Naive thymus-derived CD8-positive, alpha-beta T cell (primary cell): ENCODE data around the gene RHBDD1. TPM values are rescaled to one million over a fixed set of nuclear protein-coding genes. Genes with fewer than 3 reads are reported as not detected.

Experiments
- ATAC-seq, 2 donors: fragments of 150-1000 bp; cut with Tn5 transposase in 1 of 2; sonication (Bioruptor Pico), chemical (Tn5 transposase) in 1 of 2; 1 replicate in 1 of 2; 2 replicates in 1 of 2; pipeline ENCODE4 v1.10.0; 2021; ENCODE audit warnings: mild to moderate bottlenecking in 2 of 2, moderate library complexity in 2 of 2
- POLR2A ChIA-PET: fragments of 350-600 bp; sonication (Branson Sonifier 250); formaldehyde crosslinking; loops from one replicate; lab custom pipeline; 2021; ENCODE audit warnings: antibody characterized with exemption; lab: Charles Lee
- DNase-seq, 10 donors: peaks; one replicate each; pipeline versions ENCODE4 v3.0.0 to v3.0.0-alpha.2; 2020 to 2022
- H3K27ac Mint-ChIP-seq, 10 donors: one replicate each; pipeline ENCODE4 v1.8.0; 2020 to 2022; ENCODE audit warnings: mild to moderate bottlenecking in 10 of 10, mixed read lengths in 10 of 10, moderate library complexity in 4 of 10, inconsistent platforms in 1 of 10
- H3K27me3 Mint-ChIP-seq, 5 donors: one replicate each; pipeline ENCODE4 v1.8.0; 2021 to 2022; ENCODE audit warnings: mixed read lengths in 5 of 5
- H3K36me3 Mint-ChIP-seq, 3 donors: one replicate each; pipeline ENCODE4 v1.8.0; 2020 to 2022; ENCODE audit warnings: mixed read lengths in 3 of 3, mild to moderate bottlenecking in 2 of 3, inconsistent platforms in 1 of 3
- H3K4me1 Mint-ChIP-seq, 4 donors: one replicate each; pipeline ENCODE4 v1.8.0; 2021 to 2022; ENCODE audit warnings: mixed read lengths in 4 of 4
- H3K4me3 Mint-ChIP-seq, 10 donors: one replicate each; pipeline ENCODE4 v1.8.0; 2020 to 2022; ENCODE audit warnings: mild to moderate bottlenecking in 10 of 10, mixed read lengths in 10 of 10, moderate library complexity in 6 of 10, inconsistent platforms in 1 of 10
- H3K9me3 Mint-ChIP-seq, 9 donors: one replicate each; pipeline ENCODE4 v1.8.0; 2020 to 2022; ENCODE audit warnings: mixed read lengths in 9 of 9, mild to moderate bottlenecking in 3 of 9, inconsistent platforms in 1 of 9, moderate library complexity in 1 of 9
- polyA plus RNA-seq, 3 donors: library from polyadenylated mRNA; unstranded; fragments of 300-500 nt; fragmentation: Illumina TruSeq; gene quantifications; one replicate each; pipeline ENCODE4 v1.2.3, GENCODE V29; 2021
- total RNA-seq, 8 experiments: library from RNA in 2 of 8; stranded (reverse) in 2 of 8; gene quantifications; one replicate each; pipeline ENCODE4 v1.2.3 and lab custom pipeline; 2021 to 2026

The RHBDD1 gene
- total RNA-seq (10 to 100 TPM; 53.5 to 55.6 TPM), polyA plus RNA-seq (10 to 100 TPM; 13.7 to 20.4 (median 14.8) TPM), total RNA-seq (lab: John Stamatoyannopoulos, UW) (28.5 to 49.9 (median 36.2) reads per million in 6 experiments)

GRCh38 chr2:226835796-226836547 lies at the start of gene RHBDD1:
TSS of gene RHBDD1 (plus strand) at chr2:226836054. CDS start at chr2:226864694, 28,640 bp downstream.
- H3K4me3 Mint-ChIP-seq, result peak within 1 kb of the TSS; percentile 87 to 97 (median 94)
- peak within 1 kb of the TSS; percentile 98 to 100 (median 99) for H3K27ac Mint-ChIP-seq
- POLR2A ChIA-PET, result interaction anchor here (0.6 to 3.4 kb wide), 11 partner anchors 11 to 1028 kb away, joined by 3 to 41 read pairs (median 4); partner anchors contain the start of gene IRS1
- H3K4me1 Mint-ChIP-seq, result peaks cover 22 to 63% (median 50%) of the 10 kb centered on the region in 4 donors
- peaks cover 4 to 10% (median 7%) of the 10 kb centered on the region in 3 donors for H3K36me3 Mint-ChIP-seq
- DNase-seq, result peak; percentile 90 to 98 (median 94)
- H3K27me3 Mint-ChIP-seq, result no peaks in the 10 kb centered on the region
- peak; percentile 85 to 86 for ATAC-seq
- H3K9me3 Mint-ChIP-seq, result peaks cover 0 to 6% (median 0%) of the 10 kb centered on the region in 9 donors

GRCh38 chr2:226788064-226788463 lies 47.8 kb upstream of the RHBDD1 start:
- ATAC-seq (no peak), DNase-seq (no peak)
- peak overlapping the region in 1 of 10 donors; percentile 61 for H3K27ac Mint-ChIP-seq
- no peaks in the 10 kb centered on the region for H3K36me3 Mint-ChIP-seq
- POLR2A ChIA-PET, result interaction anchor here (0.7 to 4.8 kb wide), 2 partner anchors 15 to 53 kb away, joined by 3 to 26 read pairs; no protein-coding TSS in a partner anchor
- H3K9me3 Mint-ChIP-seq, result peaks cover 0 to 5% (median 0%) of the 10 kb centered on the region in 9 donors
- H3K27me3 Mint-ChIP-seq, result no peaks in the 10 kb centered on the region
- H3K4me3 Mint-ChIP-seq, result no peak overlapping the region
- H3K4me1 Mint-ChIP-seq, result peaks cover 12 to 63% (median 23%) of the 10 kb centered on the region in 4 donors

- no peaks in the 10 kb centered on the region for H3K36me3 Mint-ChIP-seq
- H3K27ac Mint-ChIP-seq, result peak overlapping the region in 3 of 10 donors; percentile 29 to 98 (median 37)
- H3K4me1 Mint-ChIP-seq, result peaks cover 12 to 64% (median 31%) of the 10 kb centered on the region in 4 donors
- peaks cover 0 to 2% (median 0%) of the 10 kb centered on the region in 9 donors for H3K9me3 Mint-ChIP-seq
- ATAC-seq (no peak), DNase-seq (no peak)
- POLR2A ChIA-PET, result interaction anchor here (3.3 to 4.8 kb wide), 3 partner anchors 10 to 46 kb away, joined by 21 to 28 read pairs (median 26); partner anchors contain the start of genes IRS1 and RHBDD1
- peak overlapping the region in 1 of 10 donors; percentile 5 for H3K4me3 Mint-ChIP-seq
- H3K27me3 Mint-ChIP-seq, result no peaks in the 10 kb centered on the region
Measured at GRCh38 chr2:226788881-226789490, 46.9 kb upstream of the RHBDD1 start.

DNA sequence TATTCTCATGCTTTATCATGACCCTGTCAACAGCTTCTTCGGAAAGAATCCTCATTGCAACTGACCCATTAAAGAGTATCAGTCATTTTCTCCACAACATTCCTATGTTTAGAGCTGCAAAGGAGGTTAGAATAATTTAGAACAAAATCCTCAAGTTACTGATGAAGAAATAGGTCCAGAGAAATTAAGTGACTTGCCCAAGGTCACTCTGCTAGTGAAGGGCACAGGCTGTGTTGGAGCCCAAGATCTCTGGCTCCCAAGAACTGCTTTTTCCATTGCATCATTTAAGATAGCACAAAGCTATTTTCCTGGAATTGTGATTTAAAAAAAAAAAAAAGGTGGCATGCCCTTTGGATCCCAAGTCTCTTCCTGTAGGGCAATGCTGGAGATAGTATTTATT lies 45.8 kb upstream of the RHBDD1 start:
- Mint-ChIP-seq H3K27me3 (no peaks in the 10 kb centered on the region), H3K4me1 (peaks cover 15 to 74% (median 40%) of the 10 kb centered on the region in 4 donors), H3K9me3 (peaks cover 0 to 2% (median 0%) of the 10 kb centered on the region in 9 donors), H3K36me3 (no peaks in the 10 kb centered on the region), H3K4me3 (peak overlapping the region in 9 of 10 donors; percentile 34 to 99 (median 96)), H3K27ac (peak overlapping the region in 8 of 10 donors; percentile 28 to 100 (median 98))
- DNase-seq (no peak), ATAC-seq (no peak)
- POLR2A ChIA-PET, result interaction anchor here (0.7 to 4.8 kb wide), 5 partner anchors 8 to 45 kb away, joined by 3 to 28 read pairs (median 21); partner anchors contain the start of genes IRS1 and RHBDD1

GRCh38 chr2:226790431-226790830 lies 45.4 kb upstream of the RHBDD1 start:
- DNase-seq, result no peak
- peaks cover 0 to 2% (median 0%) of the 10 kb centered on the region in 9 donors for H3K9me3 Mint-ChIP-seq
- peak overlapping the region; percentile 96 to 100 (median 99) for H3K27ac Mint-ChIP-seq
- ATAC-seq, result no peak
- POLR2A ChIA-PET, result interaction anchor here (0.7 to 4.8 kb wide), 4 partner anchors 8 to 45 kb away, joined by 4 to 28 read pairs (median 24); partner anchors contain the start of genes IRS1 and RHBDD1
- peak overlapping the region; percentile 90 to 99 (median 96) for H3K4me3 Mint-ChIP-seq
- H3K27me3 Mint-ChIP-seq, result no peaks in the 10 kb centered on the region
- peaks cover 15 to 74% (median 40%) of the 10 kb centered on the region in 4 donors for H3K4me1 Mint-ChIP-seq
- no peaks in the 10 kb centered on the region for H3K36me3 Mint-ChIP-seq

DNA sequence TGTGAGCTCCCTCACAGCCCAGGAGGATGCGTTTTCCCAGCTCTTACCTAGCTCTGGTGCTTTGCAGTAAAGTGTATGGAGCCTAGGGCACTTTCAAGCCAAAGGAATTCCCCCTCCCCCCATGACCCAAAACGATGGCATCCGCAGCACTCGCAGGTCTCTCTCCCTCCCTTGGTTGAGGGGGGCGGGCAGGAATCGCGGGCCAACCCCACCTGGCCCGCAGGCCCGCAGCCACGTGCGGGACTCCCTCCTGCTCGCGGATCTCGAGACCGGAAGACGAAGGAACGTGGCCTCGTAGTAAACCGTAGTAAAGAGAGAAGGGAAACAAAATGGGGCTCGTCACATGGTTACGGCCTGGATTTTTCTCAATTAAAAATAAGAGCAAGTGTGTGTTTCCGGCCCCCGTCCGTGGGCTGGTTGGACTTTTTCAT lies 44.8 kb upstream of the RHBDD1 start:
- Mint-ChIP-seq H3K27me3 (no peaks in the 10 kb centered on the region), H3K36me3 (no peaks in the 10 kb centered on the region), H3K4me3 (peak overlapping the region; percentile 90 to 99 (median 96)), H3K9me3 (peaks cover 0 to 2% (median 0%) of the 10 kb centered on the region in 9 donors), H3K4me1 (peaks cover 15 to 75% (median 42%) of the 10 kb centered on the region in 4 donors), H3K27ac (peak overlapping the region; percentile 96 to 100 (median 99))
- ATAC-seq (peak; percentile 73 to 76), DNase-seq (peak in 5 of 10 donors; percentile 69 to 93 (median 74))
- POLR2A ChIA-PET, result interaction anchor here (0.6 to 4.8 kb wide), 5 partner anchors 8 to 193 kb away, joined by 3 to 28 read pairs (median 21); partner anchors contain the start of genes IRS1 and RHBDD1

DNA sequence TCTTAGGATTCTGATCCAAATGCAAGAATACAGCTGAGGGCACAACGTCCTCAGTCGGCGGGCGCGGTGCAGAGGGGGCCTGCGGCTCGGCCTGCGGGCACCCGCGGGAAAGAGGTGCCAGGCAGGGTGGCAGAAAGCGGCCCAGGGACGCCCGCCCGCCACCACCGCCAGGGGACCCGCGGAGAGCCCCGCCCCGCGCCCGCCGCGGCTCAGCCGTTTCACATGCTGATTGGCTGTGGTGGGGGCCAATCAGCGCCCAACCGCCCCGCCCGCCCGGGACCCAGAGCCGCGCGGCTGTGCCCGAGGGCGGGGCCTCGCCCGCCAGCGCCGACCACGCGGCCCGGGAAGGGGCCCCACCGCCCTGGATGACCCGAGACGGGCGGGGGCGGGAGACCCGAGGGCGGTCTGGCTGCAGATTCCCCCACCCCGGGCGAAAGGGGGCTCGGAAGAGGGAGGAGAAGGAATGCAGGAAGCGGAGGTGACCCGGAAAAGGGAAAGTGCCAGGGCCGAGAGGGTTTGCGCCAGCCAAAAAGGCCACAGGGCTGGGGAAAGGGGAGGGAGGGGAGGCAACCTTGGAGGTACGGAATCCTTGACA lies 44.3 kb upstream of the RHBDD1 start:
- H3K27me3 Mint-ChIP-seq, result no peaks in the 10 kb centered on the region
- peaks cover 17 to 75% (median 48%) of the 10 kb centered on the region in 4 donors for H3K4me1 Mint-ChIP-seq
- H3K9me3 Mint-ChIP-seq, result peaks cover 0 to 2% (median 0%) of the 10 kb centered on the region in 9 donors
- POLR2A ChIA-PET, result interaction anchor here (0.6 to 4.8 kb wide), 5 partner anchors 8 to 193 kb away, joined by 3 to 28 read pairs (median 21); partner anchors contain the start of genes IRS1 and RHBDD1
- peak in 9 of 10 donors; percentile 87 to 95 (median 93) for DNase-seq
- H3K36me3 Mint-ChIP-seq, result no peaks in the 10 kb centered on the region
- H3K4me3 Mint-ChIP-seq, result peak overlapping the region; percentile 90 to 99 (median 96)
- H3K27ac Mint-ChIP-seq, result peak overlapping the region; percentile 96 to 100 (median 99)
- ATAC-seq, result peak; percentile 91 to 93

GRCh38 chr2:226792155-226792881 lies 43.5 kb upstream of the RHBDD1 start:
- H3K36me3 Mint-ChIP-seq, result no peaks in the 10 kb centered on the region
- H3K27me3 Mint-ChIP-seq, result no peaks in the 10 kb centered on the region
- ATAC-seq (no peak), DNase-seq (peak in 1 of 10 donors; percentile 17)
- H3K4me1 Mint-ChIP-seq, result peaks cover 14 to 72% (median 53%) of the 10 kb centered on the region in 4 donors
- peak overlapping the region; percentile 69 to 100 (median 98) for H3K27ac Mint-ChIP-seq
- no peaks in the 10 kb centered on the region for H3K9me3 Mint-ChIP-seq
- peak overlapping the region; percentile 68 to 99 (median 81) for H3K4me3 Mint-ChIP-seq
- POLR2A ChIA-PET, result interaction anchor here (0.8 to 4.8 kb wide), 4 partner anchors 7 to 43 kb away, joined by 3 to 28 read pairs (median 24); partner anchors contain the start of genes IRS1 and RHBDD1

DNA sequence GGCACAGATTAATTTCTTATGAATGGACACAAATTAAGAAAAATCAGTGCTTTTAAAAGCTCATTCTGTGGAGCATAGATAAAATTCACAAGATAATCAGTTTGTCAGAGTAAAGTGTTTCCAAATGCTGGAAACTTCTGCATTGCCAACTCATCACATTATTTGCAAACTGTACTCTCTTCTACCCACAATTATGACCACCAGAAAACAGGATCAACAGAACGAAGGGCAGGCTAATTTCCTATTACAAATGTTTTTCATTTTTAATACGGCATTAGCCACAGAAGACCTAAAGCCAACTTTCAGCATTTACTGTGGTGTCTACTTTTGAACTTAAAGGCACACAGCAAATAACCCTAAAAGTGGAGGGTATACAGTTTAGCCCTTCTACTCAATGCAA lies 42.2 kb upstream of the RHBDD1 start:
- ATAC-seq, result no peak
- peak overlapping the region in 3 of 10 donors; percentile 25 to 98 (median 31) for H3K27ac Mint-ChIP-seq
- POLR2A ChIA-PET, result no interaction called here

GRCh38 chr2:226794196-226794661 lies 41.6 kb upstream of the RHBDD1 start:
- peaks cover 14 to 65% (median 58%) of the 10 kb centered on the region in 4 donors for H3K4me1 Mint-ChIP-seq
- H3K4me3 Mint-ChIP-seq, result peak overlapping the region in 5 of 10 donors; percentile 16 to 50 (median 20)
- H3K27me3 Mint-ChIP-seq, result no peaks in the 10 kb centered on the region
- ATAC-seq (no peak), DNase-seq (no peak)
- H3K36me3 Mint-ChIP-seq, result no peaks in the 10 kb centered on the region
- H3K9me3 Mint-ChIP-seq, result no peaks in the 10 kb centered on the region
- H3K27ac Mint-ChIP-seq, result peak overlapping the region in 8 of 10 donors; percentile 8 to 98 (median 30)
- POLR2A ChIA-PET, result no interaction called here

More for the DNA sequence above, 42.2 kb upstream of the RHBDD1 start:
- no peaks in the 10 kb centered on the region for H3K9me3 Mint-ChIP-seq
- peak overlapping the region in 4 of 10 donors; percentile 20 to 54 (median 36) for H3K4me3 Mint-ChIP-seq
- no peaks in the 10 kb centered on the region for H3K27me3 Mint-ChIP-seq
- peaks cover 14 to 71% (median 59%) of the 10 kb centered on the region in 4 donors for H3K4me1 Mint-ChIP-seq
- H3K36me3 Mint-ChIP-seq, result no peaks in the 10 kb centered on the region
- no peak for DNase-seq

DNA sequence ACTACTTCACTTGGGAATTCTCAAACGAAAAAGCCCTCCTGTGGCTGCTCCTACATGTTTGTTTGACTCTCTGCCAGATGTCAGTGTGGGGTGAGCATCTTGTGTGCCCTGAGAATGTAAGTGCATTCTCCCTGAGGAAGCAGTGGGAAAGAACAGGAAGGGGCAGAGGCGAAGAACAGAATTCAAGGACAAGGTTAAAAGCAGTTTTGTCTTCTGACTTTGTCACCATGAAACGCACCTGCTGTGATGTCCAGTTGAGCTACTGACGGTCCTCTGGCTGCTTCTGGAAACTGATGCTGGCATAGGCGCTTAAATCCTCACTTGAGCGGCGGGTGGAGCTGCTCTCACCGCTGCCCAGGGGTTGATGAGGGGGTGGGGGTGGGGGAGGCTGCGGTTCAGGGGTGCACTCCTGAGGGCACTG lies 41.1 kb upstream of the RHBDD1 start:
- Mint-ChIP-seq H3K36me3 (no peaks in the 10 kb centered on the region), H3K27ac (peak overlapping the region in 4 of 10 donors; percentile 25 to 98 (median 42)), H3K9me3 (no peaks in the 10 kb centered on the region), H3K4me1 (peaks cover 14 to 63% (median 56%) of the 10 kb centered on the region in 4 donors), H3K4me3 (peak overlapping the region in 3 of 10 donors; percentile 7 to 50 (median 29)), H3K27me3 (no peaks in the 10 kb centered on the region)
- ATAC-seq (no peak), DNase-seq (no peak)
- POLR2A ChIA-PET, result no interaction called here
